Hepatic stellate cell (primary cell): Measurements from ENCODE around the gene DNAL1.
A peak's percentile ranks its signal among the peaks of the same experiment; 100 is the strongest.
"Not testable (repeated sequence)": the region's sequence is repeated elsewhere in the genome, so short reads cannot be mapped to it uniquely, and the experiment has no call there.

Source experiments
- DNase-seq: peaks from one replicate; pipeline ENCODE4 v3.0.0; 2011; ENCODE audit warnings: low spot score

The DNAL1 gene

DNA sequence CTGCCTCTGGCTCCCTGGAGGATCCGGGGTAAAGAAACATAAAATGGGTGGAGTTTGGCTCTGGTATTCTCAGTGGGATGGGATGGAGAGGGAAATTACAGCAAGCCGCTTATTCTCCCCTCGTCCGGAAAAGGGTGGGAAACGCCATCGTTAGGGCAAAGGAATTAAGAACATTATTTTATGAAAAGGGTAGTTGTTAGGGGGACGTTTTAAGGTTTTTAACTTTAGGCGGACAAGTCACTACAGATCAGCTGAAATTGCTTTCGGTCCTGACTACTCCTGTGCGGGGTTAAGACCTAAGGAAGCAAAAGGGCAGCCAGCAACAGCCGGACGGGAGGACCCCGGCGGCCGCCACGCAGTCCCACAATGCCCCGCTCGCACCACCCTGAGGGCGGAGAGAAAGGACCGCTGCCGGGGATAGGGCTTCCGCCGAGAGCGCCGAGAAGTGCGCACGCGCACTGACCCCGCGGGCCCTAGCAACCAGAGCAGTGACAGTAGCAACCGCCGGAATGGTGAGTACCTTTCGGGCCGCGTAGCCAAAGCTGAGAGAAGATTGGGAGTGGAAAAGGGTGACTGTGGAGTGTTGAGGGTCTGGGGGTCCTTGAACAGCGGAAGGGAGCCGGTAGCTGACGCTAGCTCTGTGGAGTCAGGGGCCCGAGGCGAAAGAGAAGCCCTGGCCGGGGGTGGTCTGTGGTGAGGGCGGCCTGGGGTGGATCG, at the start of gene DNAL1:
DNAL1 (plus strand) TSS at position 456 of the 717 bp plus-strand sequence; CDS start at position 510, 54 bp downstream.
- DNase-seq = peak; percentile 97

- DNase-seq = no peak
Measured at GRCh38 chr14:73599499-73599898, 45.3 kb upstream of the DNAL1 start.

DNA sequence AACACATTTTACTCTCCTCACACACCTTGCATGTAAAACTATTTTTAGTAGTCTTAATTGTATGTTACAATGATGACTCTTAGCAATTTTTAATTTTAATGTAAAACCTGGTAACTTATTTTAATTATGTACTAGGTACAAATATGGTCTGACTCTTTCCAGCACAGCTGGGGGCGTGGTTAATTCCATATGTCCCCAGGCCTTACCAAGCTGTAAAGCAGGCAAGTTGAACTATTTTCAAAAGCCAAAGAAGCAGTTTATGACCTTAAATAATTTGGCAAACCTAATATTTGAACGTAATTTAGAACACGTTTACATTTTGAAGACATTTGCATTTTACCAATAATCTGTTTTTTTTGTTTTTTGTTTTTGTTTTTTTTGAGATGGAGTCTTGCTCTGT, 41.8 kb upstream of the DNAL1 start:
- DNase-seq = no peak

- no peak for DNase-seq
Measured at GRCh38 chr14:73606271-73606670, 38.5 kb upstream of the DNAL1 start.

DNA sequence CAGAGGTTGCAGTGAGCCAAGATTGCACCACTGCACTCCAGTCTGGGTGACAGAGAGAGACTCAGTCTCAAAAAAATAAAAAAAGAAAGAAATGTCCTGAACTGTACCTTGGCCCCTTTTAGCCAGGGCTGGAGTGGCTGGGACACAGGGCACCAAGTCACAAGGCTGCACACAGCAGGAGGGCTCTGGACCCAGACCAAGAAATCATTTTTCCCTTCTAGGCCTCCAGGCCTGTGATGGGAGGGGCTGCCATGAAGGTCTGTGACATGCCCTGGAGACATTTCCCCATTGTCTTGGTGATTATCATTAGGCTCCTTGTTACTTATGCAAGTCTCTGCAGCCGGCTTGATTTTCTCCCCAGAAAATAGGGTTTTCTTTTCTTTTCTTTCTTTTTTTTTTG, 37.5 kb upstream of the DNAL1 start:
- DNase-seq = no peak

- no peak for DNase-seq
Measured at GRCh38 chr14:73610687-73611086, 34.1 kb upstream of the DNAL1 start.

- peak; percentile 73 for DNase-seq
Measured at GRCh38 chr14:73612339-73613045, 32.3 kb upstream of the DNAL1 start, which contains the start of gene ACOT6. Gene ACOT6 (plus strand): TSS chr14:73612517. CDS start chr14:73612572, 55 bp downstream.

DNA sequence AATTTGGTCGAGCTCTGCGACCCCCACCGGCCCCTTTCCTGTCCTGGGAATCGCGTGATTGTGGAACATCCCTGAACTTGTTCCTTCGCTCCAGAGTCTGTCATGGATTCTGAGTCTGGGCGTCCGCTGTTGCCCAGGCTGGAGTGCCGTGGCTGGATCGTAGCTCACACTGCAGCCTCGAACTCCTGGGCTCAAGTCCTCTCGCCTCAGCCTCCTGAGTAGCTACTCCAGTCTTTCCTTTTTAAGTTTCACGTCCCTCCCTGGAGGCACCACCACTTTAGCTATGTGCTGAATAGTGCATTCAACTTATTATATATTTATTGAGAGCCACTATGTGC, 31.8 kb upstream of the DNAL1 start:
- no peak for DNase-seq

- no peak for DNase-seq
Measured at GRCh38 chr14:73613419-73613963, 31.3 kb upstream of the DNAL1 start.

DNA sequence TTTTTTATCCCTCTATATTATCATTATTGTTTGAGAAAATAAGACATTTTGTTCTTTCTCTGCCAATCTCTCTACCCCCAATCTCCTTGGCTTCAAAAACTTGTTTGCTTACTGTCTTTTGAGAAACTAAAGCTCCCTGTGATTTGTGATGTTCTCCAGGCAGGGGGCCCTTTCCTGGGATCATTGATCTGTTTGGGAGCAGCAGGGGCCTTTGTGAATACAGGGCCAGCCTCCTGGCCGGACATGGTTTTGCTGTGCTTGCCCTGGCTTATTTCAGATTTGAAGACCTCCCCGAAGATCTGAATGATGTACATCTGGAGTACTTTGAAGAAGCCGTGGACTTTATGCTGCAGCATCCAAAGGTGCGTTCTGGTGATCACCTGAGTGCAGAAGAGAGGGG, 28.0 kb upstream of the DNAL1 start:
- DNase-seq = no peak

GRCh38 chr14:73619524-73619923, 25.3 kb upstream of the DNAL1 start:
- DNase-seq = no peak

DNA sequence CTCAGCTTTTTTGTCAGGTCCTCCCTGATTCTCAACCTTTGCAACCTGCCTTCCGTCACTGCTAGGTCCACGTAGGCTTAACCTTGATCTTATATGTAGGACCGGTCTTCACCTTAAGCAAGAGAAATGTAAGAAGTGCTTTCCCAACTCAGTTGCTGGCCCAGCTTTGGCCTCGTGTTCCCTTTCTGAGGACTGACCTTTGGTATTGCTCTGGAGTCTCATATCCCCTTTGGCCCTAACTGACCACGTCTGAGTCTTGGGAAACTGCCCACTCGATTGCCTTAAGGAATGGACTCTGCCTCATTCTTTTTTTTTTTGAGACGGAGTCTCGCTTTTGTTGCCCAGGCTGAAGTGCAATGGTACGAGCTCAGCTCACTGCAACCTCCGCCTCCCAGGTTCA, 24.5 kb upstream of the DNAL1 start:
- no peak for DNase-seq

DNA sequence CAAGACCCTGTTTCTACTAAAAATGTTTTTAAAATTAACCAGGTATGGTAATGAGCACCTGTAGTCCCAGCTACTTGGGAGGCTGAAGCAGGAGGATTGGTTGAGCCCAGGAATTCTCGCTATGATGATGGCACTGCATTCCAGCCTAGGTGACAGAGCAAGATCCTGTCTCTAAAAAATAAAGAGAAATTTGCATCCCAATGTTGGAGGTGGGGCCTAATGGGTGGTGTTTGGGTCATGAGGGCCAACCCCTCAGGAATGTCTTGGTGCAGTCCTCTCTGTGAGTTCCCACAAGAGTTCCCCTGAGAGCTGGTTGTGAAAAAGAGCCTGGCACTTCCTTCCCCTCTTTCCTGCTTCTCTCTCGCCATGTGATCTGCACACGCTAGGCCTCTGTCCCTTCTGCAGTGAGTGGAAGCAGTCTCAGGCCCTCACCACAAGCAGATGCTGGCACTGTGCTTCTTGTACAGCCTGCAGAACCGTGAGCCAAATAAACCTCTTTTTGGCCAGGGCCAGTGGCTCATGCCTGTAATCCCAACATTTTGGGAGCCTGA, 21.2 kb upstream of the DNAL1 start:
- no peak for DNase-seq

- DNase-seq = no peak
Measured at GRCh38 chr14:73625706-73626105, 19.1 kb upstream of the DNAL1 start.

GRCh38 chr14:73627151-73627558, 17.6 kb upstream of the DNAL1 start:
- DNase-seq = no peak

DNA sequence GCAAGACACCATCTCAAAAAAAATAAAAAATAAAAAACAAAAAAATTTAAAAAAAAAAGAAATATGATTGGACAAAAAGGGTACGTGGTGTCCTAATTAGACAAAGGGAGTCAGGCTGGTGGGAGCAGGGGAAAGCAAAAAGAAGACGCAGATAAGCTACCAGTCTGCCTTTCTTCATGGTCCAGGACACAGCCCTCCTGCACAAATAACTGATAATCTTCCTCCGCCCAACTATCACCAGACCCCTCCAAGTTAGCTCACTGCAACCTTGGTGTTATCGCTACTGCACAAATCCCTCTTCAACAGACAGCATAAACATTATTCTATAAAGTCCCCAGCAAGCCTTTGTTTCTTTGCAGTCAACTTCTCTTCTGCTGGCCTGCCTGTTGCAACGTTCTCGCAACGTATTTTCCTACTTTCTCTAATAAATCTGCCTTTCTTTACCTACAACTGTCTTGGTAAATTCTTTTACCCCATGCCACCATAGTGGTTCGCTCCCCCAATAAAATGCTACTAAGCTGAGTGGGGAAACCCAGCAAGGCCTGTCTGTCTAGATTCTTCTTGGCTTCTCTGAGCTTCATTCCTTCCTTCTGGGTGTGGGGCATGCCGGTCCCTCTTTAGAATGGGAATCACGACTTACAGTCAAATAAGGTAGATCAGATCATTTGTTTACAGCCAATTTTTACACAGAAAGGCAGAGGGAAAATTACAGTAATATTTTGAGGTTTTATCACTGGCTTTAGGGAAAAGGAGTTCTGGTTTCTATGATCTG, 14.6 kb upstream of the DNAL1 start:
- DNase-seq = no peak

DNA sequence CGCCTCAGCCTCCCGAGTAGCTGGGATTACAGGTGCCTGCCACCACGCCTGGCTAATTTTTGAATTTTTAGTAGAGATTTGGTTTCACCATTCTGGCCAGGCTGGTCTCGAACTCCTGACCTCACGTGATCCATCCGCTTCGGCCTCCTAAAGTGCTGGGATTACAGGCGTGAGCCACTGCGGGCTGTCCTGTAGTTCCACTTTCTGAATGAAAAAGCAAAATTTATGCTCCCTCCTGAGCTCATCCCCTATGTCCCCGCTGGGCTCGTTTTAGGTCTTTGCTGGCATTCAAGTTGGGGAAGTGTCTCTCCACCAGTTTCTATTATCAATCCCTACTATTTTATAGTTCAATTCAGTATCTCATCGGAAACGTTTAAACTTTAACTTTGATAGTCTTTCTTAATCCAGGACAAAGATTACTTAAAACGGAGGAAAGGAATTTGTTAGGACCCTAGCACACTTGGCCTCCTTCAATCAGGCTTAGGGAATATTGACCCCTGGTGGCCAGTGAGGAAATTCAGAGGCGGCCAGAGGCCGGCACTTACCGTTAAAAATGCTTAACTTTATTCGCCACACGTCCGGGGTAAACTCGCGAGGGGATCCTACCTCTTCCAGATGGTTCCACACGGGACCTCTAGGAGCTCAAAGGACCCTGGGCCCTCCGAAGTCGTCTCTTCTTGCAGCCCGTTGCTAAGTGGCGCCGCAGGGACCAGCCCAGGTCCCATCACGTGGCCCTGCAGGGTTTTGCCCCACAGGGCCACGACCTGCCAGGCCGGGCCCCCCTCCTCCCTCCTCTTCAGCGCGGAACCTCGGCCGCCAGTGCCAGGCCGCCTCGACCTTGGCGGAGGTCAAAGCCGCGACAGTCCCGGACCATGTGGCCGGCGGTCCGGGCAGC, 11.4 kb upstream of the DNAL1 start:
- DNase-seq = peak; percentile 71

DNA sequence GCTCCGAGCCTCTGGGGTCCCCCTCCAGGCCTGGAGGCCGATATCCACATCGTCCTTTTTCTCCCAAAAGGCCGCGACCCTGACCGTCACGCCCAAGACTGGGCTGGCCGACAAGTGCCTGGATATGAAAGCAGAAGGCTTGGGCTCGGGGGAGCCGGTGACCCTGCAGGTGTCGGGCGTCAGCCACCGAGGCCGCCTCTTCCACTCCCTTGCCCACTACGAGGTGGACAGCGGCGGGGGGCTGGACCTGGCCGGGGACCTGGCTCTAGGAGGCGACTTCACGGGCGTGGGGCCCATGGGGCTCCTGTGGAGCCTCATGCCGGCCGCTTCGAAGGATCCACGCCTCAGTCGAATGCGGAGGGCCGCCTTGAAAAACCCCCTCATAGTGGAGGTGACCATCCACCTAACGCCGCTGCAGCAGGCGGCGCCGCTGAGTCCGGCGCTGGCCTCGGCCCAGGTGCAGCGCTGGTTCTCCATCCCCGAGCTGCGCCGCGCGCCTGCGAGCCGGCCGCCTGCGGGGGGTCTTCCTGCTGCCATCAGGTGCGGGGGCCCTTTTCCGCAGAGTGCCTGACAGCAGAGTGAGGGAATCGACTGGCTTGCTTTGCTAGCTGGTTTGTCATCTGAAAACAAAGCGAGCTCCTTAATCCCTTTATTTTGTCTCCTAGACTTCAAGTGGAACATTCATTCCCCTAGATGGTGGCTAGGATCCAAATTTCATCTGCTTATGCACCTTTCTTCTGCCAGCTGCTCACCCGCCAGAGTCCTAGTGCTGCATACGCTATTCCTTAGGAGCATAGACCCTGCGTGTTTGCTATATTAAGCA, 10.6 kb upstream of the DNAL1 start:
- DNase-seq = no peak

DNA sequence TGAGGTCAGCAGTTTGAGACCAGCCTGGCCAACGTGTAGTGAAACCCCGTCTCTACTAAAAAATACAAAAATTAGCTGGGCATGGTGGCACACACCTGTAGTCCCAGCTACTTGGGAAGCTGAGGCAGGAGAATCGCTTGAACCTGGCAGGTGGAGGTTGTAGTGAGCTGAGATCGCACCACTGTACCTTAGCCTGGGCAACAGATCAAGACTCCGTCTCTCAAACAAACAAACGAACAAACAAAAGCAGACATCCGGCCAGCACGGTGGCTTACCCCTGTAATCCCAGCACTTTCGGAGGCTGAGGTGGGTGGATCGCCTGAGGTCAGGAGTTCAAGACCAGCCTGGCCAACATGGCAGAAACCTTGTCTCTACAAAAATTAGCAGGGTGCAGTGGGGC, 8.4 kb upstream of the DNAL1 start:
- not testable (repeated sequence) for DNase-seq

GRCh38 chr14:73637830-73638229, 7.0 kb upstream of the DNAL1 start:
- DNase-seq = no peak
